ENCODE data around the gene GLDN. TPM values are rescaled to one million over a fixed set of nuclear protein-coding genes. Genes with fewer than 3 reads are reported as not detected.

GLDN gene
- total and polyA plus RNA-seq, 10 of the 15 experiments (the other 5 are each of a cell fraction or from before 2014, with no cell fraction given): 0.13 TPM; not detected in 9

DNA sequence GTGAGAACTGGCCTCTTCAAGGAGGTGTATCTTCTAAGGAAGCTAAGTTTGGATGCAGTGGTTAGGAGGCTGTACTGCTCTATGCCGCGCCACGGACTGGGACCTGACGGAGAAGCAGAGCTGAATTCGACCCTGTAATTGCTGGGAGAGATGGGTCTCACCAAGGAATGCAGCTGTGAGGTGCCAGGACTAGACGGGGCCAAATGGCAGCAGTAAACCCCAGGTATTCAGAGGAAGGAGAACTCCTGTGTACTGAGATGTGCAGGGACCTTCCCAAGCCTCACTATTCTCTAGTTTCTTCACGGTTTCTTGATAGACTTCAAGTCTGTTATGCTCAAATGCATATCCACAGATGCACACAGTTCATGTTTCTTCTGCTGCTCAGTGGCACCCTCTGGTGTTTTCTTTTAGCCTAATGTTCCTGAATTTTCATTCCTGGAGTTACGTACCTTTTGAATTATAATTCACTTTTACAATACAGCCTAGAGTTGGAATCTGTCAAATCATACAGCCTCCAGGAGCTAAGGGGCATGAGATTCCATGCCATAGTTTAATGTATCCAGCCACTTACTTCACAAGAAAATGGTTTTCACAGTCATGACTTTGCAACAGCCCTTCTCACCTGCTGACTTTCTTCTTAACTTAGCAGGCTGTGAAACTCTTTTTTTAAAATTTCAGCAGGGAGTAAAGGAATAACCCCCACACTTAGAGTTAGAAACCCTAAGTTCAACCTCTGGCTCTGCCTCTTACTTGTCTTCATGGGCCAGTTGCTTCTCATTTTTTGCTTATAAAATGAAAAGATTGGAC is 61.8 kb downstream of the GLDN start:
- Histone ChIP-seq H3K4me1 (ENCODE audit: control insufficient read depth, insufficient read depth, low read length) (no peaks in the 10 kb centered on the region), H3K9me3 (replicated peaks; ENCODE audit: control insufficient read depth, insufficient read depth, low read length) (no peaks in the 10 kb centered on the region), H3K9ac (ENCODE audit: control insufficient read depth, insufficient read depth, low read length) (no peak overlapping the region), H3K4me2 (ENCODE audit: control insufficient read depth, insufficient read depth) (no peak overlapping the region), H3K4me3 (no peak overlapping the region), H4K20me1 (ENCODE audit: control insufficient read depth, insufficient read depth) (no peaks in the 10 kb centered on the region; the same call in 1 of the 2 replicates), H3K27me3 (replicated peaks in 1 of 2; ENCODE audit: control insufficient read depth in 2 of 2, insufficient read depth in 2 of 2, low read length in 1 of 2) (peaks cover 3 to 4% of the 10 kb centered on the region in 2 experiments; a peak in 3 of 4 replicates), H3K79me2 (ENCODE audit: control insufficient read depth, insufficient read depth, low read length) (no peaks in the 10 kb centered on the region), H3K27ac (ENCODE audit: control insufficient read depth, insufficient read depth) (no peak overlapping the region), H2AFZ (ENCODE audit: control insufficient read depth, low read depth, low read length) (no peak overlapping the region), H3K36me3 (ENCODE audit: control insufficient read depth in 2 of 2, insufficient read depth in 2 of 2, low read length in 1 of 2) (no peaks in the 10 kb centered on the region)
- POLR2A ChIA-PET: no interaction called here
- FAIRE-seq (peak; percentile 7), ATAC-seq (peak; percentile 57; the same call in 2 of the 3 replicates), DNase-seq (ENCODE audit: low read depth, low spot score) (no peak)
- TF ChIP-seq SMC3 (IDR thresholded peaks at IDR 0.05; ENCODE audit: borderline replicate concordance, low read length) (peak; percentile 50; the same call in 1 of the 2 replicates), RAD21 (IDR thresholded peaks at IDR 0.05; ENCODE audit: insufficient read depth, low read depth, low read length) (peak; percentile 29; the same call in 1 of the 2 replicates), TCF3 (IDR thresholded peaks at IDR 0.05; ENCODE audit: borderline replicate concordance, insufficient read depth, low read depth, low read length) (no peak)
- TF ChIP-seq, protein P1, sequence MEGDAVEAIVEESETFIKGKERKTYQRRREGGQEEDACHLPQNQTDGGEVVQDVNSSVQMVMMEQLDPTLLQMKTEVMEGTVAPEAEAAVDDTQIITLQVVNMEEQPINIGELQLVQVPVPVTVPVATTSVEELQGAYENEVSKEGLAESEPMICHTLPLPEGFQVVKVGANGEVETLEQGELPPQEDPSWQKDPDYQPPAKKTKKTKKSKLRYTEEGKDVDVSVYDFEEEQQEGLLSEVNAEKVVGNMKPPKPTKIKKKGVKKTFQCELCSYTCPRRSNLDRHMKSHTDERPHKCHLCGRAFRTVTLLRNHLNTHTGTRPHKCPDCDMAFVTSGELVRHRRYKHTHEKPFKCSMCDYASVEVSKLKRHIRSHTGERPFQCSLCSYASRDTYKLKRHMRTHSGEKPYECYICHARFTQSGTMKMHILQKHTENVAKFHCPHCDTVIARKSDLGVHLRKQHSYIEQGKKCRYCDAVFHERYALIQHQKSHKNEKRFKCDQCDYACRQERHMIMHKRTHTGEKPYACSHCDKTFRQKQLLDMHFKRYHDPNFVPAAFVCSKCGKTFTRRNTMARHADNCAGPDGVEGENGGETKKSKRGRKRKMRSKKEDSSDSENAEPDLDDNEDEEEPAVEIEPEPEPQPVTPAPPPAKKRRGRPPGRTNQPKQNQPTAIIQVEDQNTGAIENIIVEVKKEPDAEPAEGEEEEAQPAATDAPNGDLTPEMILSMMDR (IDR thresholded peaks at IDR 0.05 in 2 of 3, conservative IDR thresholded peaks at IDR 0.05 in 1 of 3; ENCODE audit: control insufficient read depth in 2 of 3, extremely low read depth in 1 of 3, insufficient read depth in 1 of 3, low read depth in 3 of 3, low read length in 3 of 3): peak; percentile 50 to 56 (median 50); a peak in 5 of 6 replicates
- SMC1A ChIA-PET (ENCODE audit: uncharacterized antibody, unreplicated experiment): interaction anchor here (1.0 to 1.7 kb wide), 3 partner anchors 9 to 295 kb away, joined by 3 to 8 read pairs (median 5); no protein-coding TSS in a partner anchor
- in situ Hi-C loops (cut with MboI): no loop called here
- WGBS (ENCODE audit: insufficient coverage, insufficient replicate concordance, low lambda C conversion rate, missing lambda C conversion rate): 56% methylated on average over 8 of the region's 8 CpGs
- no TSS peak for BruUV-seq (replicated peaks)
- intact Hi-C loops (cut with micrococcal nuclease; ENCODE audit: unreplicated experiment): loop anchor here (1.0 kb wide), 1 partner anchor 122 kb away; no protein-coding TSS in a partner anchor
- CTCF ChIA-PET: interaction anchor here (0.6 to 3.9 kb wide), 12 partner anchors 8 to 240 kb away, joined by 3 to 20 read pairs (median 8); no protein-coding TSS in a partner anchor
- RAD21 ChIA-PET (ENCODE audit: unreplicated experiment): interaction anchor here (0.6 kb wide), 1 partner anchor 174 kb away, joined by 3 read pairs; no protein-coding TSS in a partner anchor
